Loucy (cell line): ENCODE measurements around the gene POLR2J.
"Not testable (repeated sequence)": the region's sequence is repeated elsewhere in the genome, so short reads cannot be mapped to it uniquely, and the experiment has no call there.

Experiments
- CTCF ChIP-seq: fragments of 200-600 bp; sonication (generic); conservative IDR thresholded peaks from 2 replicates; pipeline ENCODE4 v1.5.1; 2014; ENCODE audit warnings: mild to moderate bottlenecking, antibody characterized with exemption, low read length
- EZH2phosphoT487 ChIP-seq: fragments of 200-600 bp; IDR thresholded peaks from 2 replicates; pipeline ENCODE4 v1.6.1; 2018; ENCODE audit warnings: antibody characterized with exemption, mild to moderate bottlenecking, moderate library complexity, borderline replicate concordance

GRCh38 chr7:102512642-102513221 lies 34.0 kb upstream of the POLR2J start:
- TF ChIP-seq EZH2phosphoT487, CTCF: not testable (repeated sequence)
